Fibroblast of lung (primary cell): Measurements from ENCODE around the gene MATK. TPM values are rescaled to one million over a fixed set of nuclear protein-coding genes. Genes with fewer than 3 reads are reported as not detected.

Source experiments
- DNase-seq, 2 donors: peaks; one replicate each; pipeline versions ENCODE4 v3.0.0 to v3.0.0-alpha.2; 2010; ENCODE audit warnings: low read depth in 2 of 2
- H2AFZ ChIP-seq: 2 replicates; pipeline ENCODE4 v1.5.1; 2012; ENCODE audit warnings: low read length, control low read depth, inconsistent platforms
- H3K27ac ChIP-seq: 2 replicates; pipeline ENCODE4 v1.5.1; 2011; ENCODE audit warnings: low read length, control low read depth; ENCODE audit not compliant: insufficient read depth
- H3K27me3 ChIP-seq: 2 replicates; pipeline ENCODE4 v1.5.1; 2011; ENCODE audit warnings: mild to moderate bottlenecking, low read length; ENCODE audit not compliant: control insufficient read depth, insufficient read depth
- H3K36me3 ChIP-seq: 2 replicates; pipeline ENCODE4 v1.5.1; 2011; ENCODE audit warnings: low read length; ENCODE audit not compliant: control insufficient read depth, insufficient read depth
- H3K4me1 ChIP-seq: 2 replicates; pipeline ENCODE4 v1.5.1; 2011; ENCODE audit warnings: low read length; ENCODE audit not compliant: control insufficient read depth, insufficient read depth; ENCODE audit errors: extremely low read depth
- H3K4me2 ChIP-seq: 2 replicates; pipeline ENCODE4 v1.5.1; 2011; ENCODE audit warnings: low read length, control low read depth; ENCODE audit not compliant: insufficient read depth; ENCODE audit errors: extremely low read depth
- H3K4me3 ChIP-seq, 4 experiments: fragments of 200-600 bp in 1 of 4; sonication (generic) in 1 of 4; replicated peaks in 1 of 4; 2 replicates each; pipeline ENCODE4 v1.5.1; 2011 to 2016; ENCODE audit warnings: low read length in 4 of 4, low read depth in 3 of 4, mild to moderate bottlenecking in 3 of 4, control low read depth in 2 of 4, inconsistent platforms in 1 of 4, mixed read lengths in 1 of 4; ENCODE audit not compliant: insufficient read depth in 1 of 4; ENCODE audit errors: control extremely low read depth in 1 of 4
- H3K79me2 ChIP-seq: 2 replicates; pipeline ENCODE4 v1.5.1; 2012; ENCODE audit warnings: mild to moderate bottlenecking, low read length, inconsistent platforms; ENCODE audit not compliant: control insufficient read depth, insufficient read depth
- H3K9ac ChIP-seq: 2 replicates; pipeline ENCODE4 v1.5.1; 2011; ENCODE audit warnings: mild to moderate bottlenecking, low read length, control low read depth; ENCODE audit not compliant: insufficient read depth
- H3K9me3 ChIP-seq: 2 replicates; pipeline ENCODE4 v1.5.1; 2012; ENCODE audit warnings: low read depth, low read length; ENCODE audit not compliant: control insufficient read depth, insufficient read depth
- H4K20me1 ChIP-seq: 2 replicates; pipeline ENCODE4 v1.5.1; 2011; ENCODE audit warnings: low read length; ENCODE audit not compliant: control insufficient read depth, insufficient read depth; ENCODE audit errors: extremely low read depth
- EZH2 ChIP-seq: IDR thresholded peaks from 2 replicates; pipeline ENCODE4 v1.5.1; 2012; ENCODE audit warnings: low read length, control low read depth, mild to moderate bottlenecking; ENCODE audit errors: missing control alignments
- polyA plus RNA-seq, 2 donors: library from polyadenylated mRNA; depleted of rRNA in 1 of 2; stranded (reverse) in 1 of 2; unstranded in 1 of 2; fragments of >200 nt; gene quantifications; 2 replicates each; pipeline ENCODE4 v1.2.1, GENCODE V29; 2011 to 2012; ENCODE audit warnings: missing spikeins in 1 of 2
- total RNA-seq: library from RNA; depleted of rRNA; stranded (reverse); fragments of >200 nt; gene quantifications from 2 replicates; pipeline ENCODE4 v1.2.1, GENCODE V29; 2014
- TF ChIP-seq, protein P1 (sequence below), 2 donors: IDR thresholded peaks in 1 of 2; conservative IDR thresholded peaks in 1 of 2; 1 replicate in 1 of 2; 2 replicates in 1 of 2; pipeline ENCODE4 v1.5.1; 2011 to 2012; ENCODE audit warnings: low read length in 2 of 2, control low read depth in 1 of 2, inconsistent platforms in 1 of 2, low read depth in 1 of 2, mild to moderate bottlenecking in 1 of 2

Gene MATK
- total and polyA plus RNA-seq, 2 donors (not counting 1 experiment from before 2014, with no cell fraction given), result under 0.01 TPM; not detected in 1

DNA sequence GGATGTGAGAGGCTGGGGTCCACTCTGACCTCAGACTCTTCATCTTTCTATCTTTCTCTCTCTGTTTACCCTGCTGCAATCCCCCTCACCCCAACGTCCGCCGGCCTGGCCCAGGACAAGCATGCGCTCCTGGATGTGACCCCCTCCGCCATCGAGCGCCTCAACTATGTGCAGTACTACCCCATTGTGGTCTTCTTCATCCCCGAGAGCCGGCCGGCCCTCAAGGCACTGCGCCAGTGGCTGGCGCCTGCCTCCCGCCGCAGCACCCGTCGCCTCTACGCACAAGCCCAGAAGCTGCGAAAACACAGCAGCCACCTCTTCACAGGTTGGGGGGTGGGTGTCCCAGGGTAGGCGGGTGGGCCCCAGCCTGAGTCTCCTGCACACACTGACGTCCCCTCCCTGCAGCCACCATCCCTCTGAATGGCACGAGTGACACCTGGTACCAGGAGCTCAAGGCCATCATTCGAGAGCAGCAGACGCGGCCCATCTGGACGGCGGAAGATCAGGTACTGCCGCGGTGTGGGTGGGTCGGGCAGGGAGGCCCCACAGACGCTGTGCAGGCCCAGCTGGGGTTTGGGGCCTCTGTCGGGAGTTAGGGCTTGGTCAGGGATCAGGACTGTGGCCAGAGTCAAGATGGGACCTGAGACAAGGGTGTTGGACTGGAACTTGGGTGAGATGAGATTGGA lies 39.7 kb downstream of the MATK start:
- H3K27me3 ChIP-seq, result no peaks in the 10 kb centered on the region
- no peak overlapping the region for H3K4me3 ChIP-seq
- H3K27ac ChIP-seq, result no peak overlapping the region
- H3K9me3 ChIP-seq, result no peaks in the 10 kb centered on the region
- peaks cover 1% of the 10 kb centered on the region for H3K36me3 ChIP-seq
- H2AFZ ChIP-seq, result no peak overlapping the region
- H3K9ac ChIP-seq, result no peak overlapping the region
- H4K20me1 ChIP-seq, result no peaks in the 10 kb centered on the region
- no peaks in the 10 kb centered on the region for H3K79me2 ChIP-seq
- H3K4me2 ChIP-seq, result no peak overlapping the region
- H3K4me1 ChIP-seq, result no peaks in the 10 kb centered on the region
- no peak for TF ChIP-seq EZH2
- TF ChIP-seq, protein P1, sequence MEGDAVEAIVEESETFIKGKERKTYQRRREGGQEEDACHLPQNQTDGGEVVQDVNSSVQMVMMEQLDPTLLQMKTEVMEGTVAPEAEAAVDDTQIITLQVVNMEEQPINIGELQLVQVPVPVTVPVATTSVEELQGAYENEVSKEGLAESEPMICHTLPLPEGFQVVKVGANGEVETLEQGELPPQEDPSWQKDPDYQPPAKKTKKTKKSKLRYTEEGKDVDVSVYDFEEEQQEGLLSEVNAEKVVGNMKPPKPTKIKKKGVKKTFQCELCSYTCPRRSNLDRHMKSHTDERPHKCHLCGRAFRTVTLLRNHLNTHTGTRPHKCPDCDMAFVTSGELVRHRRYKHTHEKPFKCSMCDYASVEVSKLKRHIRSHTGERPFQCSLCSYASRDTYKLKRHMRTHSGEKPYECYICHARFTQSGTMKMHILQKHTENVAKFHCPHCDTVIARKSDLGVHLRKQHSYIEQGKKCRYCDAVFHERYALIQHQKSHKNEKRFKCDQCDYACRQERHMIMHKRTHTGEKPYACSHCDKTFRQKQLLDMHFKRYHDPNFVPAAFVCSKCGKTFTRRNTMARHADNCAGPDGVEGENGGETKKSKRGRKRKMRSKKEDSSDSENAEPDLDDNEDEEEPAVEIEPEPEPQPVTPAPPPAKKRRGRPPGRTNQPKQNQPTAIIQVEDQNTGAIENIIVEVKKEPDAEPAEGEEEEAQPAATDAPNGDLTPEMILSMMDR (conservative IDR thresholded peaks at IDR 0.05 in 1 of 2, IDR thresholded peaks at IDR 0.05 in 1 of 2; ENCODE audit: low read depth in 1 of 2, low read length in 2 of 2), result no peak
- no peak for DNase-seq

DNA sequence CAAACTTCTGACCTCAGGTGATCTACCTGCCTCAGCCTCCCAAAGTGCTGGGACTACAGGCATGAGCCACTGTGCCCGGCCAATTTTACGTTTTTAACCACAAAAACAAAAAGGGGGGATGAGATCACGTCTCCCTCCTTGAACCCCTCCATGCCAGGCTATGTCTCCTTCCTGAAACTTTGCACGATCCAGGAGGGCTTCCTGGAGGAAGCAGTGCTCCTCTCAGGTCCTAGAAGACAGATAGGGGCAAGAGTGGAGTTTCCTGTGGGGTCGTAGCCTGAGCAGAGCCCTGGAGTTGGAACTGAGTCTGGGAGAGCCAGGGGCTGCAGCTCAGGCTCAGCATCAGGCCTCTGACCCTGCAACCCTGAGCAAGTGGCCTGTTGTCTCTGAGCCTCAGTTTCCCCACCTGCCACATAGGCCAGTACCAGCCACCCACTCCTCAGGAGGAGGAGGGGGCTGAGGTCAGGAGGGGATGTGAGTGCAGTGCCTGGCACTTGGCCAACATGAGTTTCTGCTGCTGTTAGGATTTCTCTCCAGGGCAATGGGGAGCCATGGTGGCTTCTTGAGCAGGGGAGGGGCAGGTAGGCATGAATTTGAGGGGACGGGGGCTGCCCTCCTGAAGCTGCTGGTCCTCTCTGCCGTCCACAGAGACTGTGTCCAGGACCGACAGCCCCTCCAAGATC lies 40.7 kb downstream of the MATK start:
- DNase-seq, result no peak
- Histone ChIP-seq H3K4me3 (no peak overlapping the region), H3K9me3 (no peaks in the 10 kb centered on the region), H3K4me2 (no peak overlapping the region), H3K36me3 (peaks cover 1% of the 10 kb centered on the region), H3K79me2 (no peaks in the 10 kb centered on the region), H2AFZ (no peak overlapping the region), H3K9ac (no peak overlapping the region), H3K27me3 (no peaks in the 10 kb centered on the region), H4K20me1 (no peaks in the 10 kb centered on the region), H3K4me1 (no peaks in the 10 kb centered on the region), H3K27ac (no peak overlapping the region)
- no peak for TF ChIP-seq EZH2
- TF ChIP-seq, protein P1 (conservative IDR thresholded peaks at IDR 0.05 in 1 of 2, IDR thresholded peaks at IDR 0.05 in 1 of 2; ENCODE audit: low read depth in 1 of 2, low read length in 2 of 2), result no peak

DNA sequence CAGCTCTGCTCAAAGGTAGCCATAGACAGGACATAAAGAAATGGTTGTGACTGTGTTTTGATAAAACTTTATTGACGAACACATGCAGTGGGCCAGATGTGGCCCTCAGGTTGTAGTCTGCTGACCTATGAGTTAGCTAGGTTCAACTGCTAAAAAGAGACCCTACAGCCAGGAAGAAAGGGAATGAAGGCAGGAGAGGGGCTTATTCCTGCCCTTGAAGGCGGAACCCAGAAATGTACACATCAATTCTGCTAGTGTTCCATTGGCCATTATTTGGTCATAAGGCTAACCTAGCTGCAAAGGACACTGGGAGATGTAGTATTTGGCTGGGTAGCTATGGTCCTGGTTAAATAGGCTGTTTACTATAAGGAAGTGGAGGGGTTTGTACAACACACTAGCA lies 42.7 kb downstream of the MATK start:
- Histone ChIP-seq H3K4me2 (no peak overlapping the region), H3K27ac (no peak overlapping the region), H2AFZ (no peak overlapping the region), H3K27me3 (no peaks in the 10 kb centered on the region), H3K9me3 (no peaks in the 10 kb centered on the region), H3K4me3 (no peak overlapping the region), H3K79me2 (no peaks in the 10 kb centered on the region), H3K9ac (no peak overlapping the region), H4K20me1 (no peaks in the 10 kb centered on the region), H3K4me1 (no peaks in the 10 kb centered on the region), H3K36me3 (no peaks in the 10 kb centered on the region)
- TF ChIP-seq, protein P1 (conservative IDR thresholded peaks at IDR 0.05 in 1 of 2, IDR thresholded peaks at IDR 0.05 in 1 of 2; ENCODE audit: low read depth in 1 of 2, low read length in 2 of 2), result no peak
- DNase-seq, result no peak
